HG03280 (cell line): Measurements from ENCODE around the gene HDAC4.
"Not testable (repeated sequence)": the region's sequence is repeated elsewhere in the genome, so short reads cannot be mapped to it uniquely, and the experiment has no call there.

Experiments used
- ATAC-seq: cut with Tn5 transposase; IDR thresholded peaks from one replicate; pipeline ENCODE4 v1.9.1; 2021; ENCODE audit warnings: mild to moderate bottlenecking, moderate library complexity; ENCODE audit not compliant: unreplicated experiment

HDAC4 gene

GRCh38 chr2:239046822-239047221 is 354.0 kb downstream of the HDAC4 start:
- no peak for ATAC-seq

DNA sequence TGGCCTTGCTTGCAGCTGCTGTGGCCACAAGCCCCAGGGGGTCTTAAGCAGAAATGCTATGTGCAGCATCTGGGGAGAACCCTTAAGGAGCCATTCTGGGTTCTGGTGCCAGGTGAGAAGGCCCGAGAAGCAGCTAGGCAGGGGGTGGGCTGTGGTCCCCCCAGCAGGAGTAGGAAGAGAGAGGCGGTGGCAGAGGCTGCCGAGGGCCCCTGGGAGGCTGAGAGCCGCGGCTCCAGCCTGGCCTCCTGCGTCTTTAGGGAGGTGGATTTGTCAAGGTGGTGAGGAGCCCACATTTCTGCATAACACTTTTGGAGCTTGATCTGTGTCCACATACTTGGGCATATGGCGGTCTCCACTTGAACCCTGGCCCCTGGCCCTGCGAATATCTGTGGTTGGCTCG is 356.5 kb downstream of the HDAC4 start:
- ATAC-seq, result no peak

- no peak for ATAC-seq
Measured at GRCh38 chr2:239043326-239043725, 357.5 kb downstream of the HDAC4 start.

- ATAC-seq, result no peak
Measured at GRCh38 chr2:239042551-239043320, 358.1 kb downstream of the HDAC4 start.

DNA sequence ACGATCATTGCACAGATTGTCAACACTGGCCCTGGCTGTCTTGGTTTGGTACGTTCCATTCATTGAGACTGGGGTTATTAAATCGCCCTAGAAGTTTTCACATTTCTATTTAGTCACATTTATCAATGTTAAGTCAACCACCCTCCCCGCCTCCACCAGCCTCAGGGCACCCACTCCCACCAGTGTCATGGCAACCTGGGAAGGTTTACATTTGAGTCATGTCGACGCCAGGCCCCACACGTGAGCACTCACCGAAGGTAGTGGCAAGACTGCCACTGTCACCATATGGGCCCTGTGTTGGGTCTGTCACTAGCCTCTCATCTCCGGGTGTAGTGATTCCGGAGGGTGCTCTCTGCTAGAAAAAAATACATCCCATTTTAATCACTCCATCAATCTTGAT is 358.8 kb downstream of the HDAC4 start:
- ATAC-seq, result no peak

GRCh38 chr2:239041062-239041461 is 359.8 kb downstream of the HDAC4 start:
- ATAC-seq, result no peak

GRCh38 chr2:239040152-239040761 is 360.6 kb downstream of the HDAC4 start:
- no peak for ATAC-seq

DNA sequence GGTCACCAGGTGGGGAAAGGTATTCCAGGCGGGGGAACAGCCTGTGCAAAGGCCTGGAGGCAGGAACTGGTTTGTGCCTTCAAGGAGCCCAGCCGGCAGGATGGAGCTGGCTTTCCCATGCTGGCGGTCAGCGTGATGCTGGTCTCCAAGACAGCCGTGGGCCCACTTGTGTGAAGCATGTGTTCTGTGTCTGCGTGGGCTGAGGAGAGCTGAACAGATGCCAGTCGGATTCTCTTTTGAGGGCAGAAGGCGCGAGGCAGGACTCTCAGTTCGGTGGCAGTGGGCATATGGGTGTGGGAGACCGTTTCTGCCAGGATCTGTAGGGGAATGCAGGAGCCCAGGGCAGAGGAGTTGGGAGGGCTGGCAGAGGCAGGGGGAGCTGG is 361.4 kb downstream of the HDAC4 start:
- ATAC-seq, result no peak

GRCh38 chr2:239038773-239039478 is 361.9 kb downstream of the HDAC4 start:
- ATAC-seq, result no peak

DNA sequence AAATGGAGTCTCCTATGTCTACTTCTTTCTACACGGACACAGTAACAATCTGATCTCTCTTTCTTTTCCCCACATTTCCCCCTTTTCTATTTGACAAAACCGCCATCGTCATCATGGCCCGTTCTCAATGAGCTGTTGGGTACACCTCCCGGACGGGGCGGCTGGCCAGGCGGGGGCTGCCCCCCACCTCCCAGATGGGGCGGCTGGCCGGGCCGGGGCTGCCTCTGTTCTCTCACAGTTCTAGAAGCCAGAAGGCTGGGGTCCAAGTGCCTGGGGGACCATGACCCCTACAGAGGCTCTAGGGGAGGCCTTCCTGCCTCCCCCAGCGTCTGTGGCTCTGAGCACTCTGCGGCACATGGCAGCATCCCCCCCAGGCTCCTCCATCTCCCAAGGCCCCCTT is 362.5 kb downstream of the HDAC4 start:
- not testable (repeated sequence) for ATAC-seq

DNA sequence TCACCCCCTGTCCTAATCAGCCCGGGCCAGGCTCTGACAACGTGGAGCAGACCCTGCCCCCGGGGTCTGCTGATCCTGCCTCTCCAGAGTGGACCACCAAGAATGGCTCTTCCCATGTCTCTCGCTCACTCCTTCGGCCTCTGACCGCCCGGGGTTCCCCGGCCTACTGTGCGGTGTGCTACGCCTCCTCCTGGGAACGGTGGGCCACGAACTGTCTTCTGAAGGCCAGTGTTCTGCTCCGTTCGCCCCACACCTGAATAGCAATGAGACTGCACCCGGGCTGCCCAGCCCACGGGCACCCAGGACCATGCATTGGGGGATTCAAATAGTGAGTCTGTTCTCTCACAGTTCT is 363.3 kb downstream of the HDAC4 start:
- no peak for ATAC-seq

GRCh38 chr2:239036819-239037558 is 363.8 kb downstream of the HDAC4 start:
- ATAC-seq, result no peak

DNA sequence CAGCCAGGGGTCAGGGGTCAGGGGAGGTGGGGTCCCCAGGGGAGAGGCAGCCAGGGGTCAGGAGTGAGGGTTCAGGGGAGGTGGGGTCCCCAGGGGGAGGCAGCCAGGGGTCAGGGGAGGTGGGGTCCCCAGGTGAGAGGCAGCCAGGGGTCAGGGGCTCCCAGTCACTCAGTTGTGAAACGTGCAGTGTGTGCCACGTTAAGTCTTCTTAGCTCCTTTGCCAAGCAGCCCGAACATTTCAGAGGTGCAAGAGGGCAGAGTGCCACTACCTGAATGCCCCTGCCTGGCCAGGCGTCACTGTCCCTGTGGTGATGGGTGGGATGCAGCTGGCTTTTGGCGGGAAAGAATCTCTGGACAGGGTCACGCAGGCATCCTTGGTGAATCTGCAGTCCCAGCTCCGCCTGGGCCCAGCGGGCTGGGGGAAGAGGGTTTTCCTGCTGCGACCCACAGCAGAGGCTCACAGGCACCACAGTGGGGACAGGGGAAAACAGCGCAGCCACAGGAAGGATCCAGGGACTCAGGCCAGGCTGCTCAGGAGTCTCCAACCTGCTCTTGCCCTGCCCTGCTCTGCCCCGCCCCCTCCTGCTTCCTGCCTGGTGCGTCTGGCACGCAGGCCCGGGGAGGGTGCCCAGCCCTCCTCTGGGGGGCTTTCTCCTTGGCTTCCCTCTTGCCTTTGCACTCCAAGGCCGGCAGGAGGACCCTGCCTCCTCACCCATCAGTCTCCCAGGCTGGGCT is 364.7 kb downstream of the HDAC4 start:
- no peak for ATAC-seq

DNA sequence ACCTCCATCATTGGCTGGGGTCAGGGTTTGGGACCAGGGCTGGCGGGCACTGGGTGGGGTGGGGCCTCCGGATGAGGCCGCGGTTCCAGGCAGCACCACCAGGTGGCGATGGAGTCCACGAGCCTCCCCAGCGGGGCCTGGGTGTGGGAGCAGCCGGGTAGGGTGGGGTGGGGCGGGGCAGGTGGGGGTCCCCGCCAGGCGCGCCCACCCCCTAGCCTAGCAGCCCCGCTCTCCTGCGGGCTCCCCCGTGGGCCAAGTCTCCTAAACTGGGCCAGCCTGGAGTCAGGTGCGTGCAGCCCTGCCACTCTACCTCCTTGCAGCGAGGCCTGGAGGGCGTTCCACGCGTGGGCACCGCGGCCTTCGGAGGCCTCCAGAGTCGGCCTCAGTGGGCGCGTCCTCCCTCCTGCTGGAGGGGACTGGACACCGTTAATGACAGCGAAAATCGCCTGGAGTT is 365.4 kb downstream of the HDAC4 start:
- ATAC-seq, result no peak

DNA sequence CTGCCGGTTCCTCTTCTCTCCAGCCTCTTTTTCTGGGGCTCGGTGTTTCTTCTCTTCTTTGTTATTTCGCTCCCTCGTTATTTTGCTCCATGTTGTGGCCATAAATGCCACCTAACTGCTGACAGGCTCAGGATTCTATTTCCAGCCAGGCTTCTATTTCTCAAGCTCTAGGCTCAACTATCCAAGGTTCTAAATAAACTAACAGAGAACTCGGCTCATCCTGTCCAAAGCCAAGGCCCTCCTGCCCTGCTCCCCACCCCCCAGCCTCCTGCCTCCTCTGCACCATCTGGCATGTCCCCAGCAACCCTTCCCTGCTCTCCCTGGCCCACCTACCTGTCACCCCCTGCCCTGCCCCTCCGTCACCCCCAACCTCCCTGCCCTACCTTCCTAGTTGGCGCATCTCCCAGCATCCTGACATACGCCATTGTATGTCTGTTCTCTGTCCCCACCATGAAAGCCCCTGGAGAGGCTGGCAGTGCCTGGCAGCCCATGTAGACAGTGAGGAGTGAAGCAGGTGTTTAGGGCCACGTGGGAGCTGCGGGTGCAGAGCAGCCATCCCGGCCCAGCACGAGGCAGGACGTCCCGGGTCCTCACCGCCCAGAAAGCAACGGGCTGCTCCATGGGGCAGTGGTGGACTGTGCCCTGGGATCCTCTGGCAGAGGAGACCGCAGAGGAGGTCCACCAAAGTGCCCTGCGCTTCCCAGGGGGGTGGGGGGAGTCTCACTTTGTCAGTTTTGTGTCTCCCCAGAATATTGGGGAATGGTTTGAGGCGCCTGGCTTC is 366.1 kb downstream of the HDAC4 start:
- ATAC-seq, result no peak

- no peak for ATAC-seq
Measured at GRCh38 chr2:239033801-239034560, 366.8 kb downstream of the HDAC4 start.

- no peak for ATAC-seq
Measured at GRCh38 chr2:239029958-239030357, 370.9 kb downstream of the HDAC4 start.

DNA sequence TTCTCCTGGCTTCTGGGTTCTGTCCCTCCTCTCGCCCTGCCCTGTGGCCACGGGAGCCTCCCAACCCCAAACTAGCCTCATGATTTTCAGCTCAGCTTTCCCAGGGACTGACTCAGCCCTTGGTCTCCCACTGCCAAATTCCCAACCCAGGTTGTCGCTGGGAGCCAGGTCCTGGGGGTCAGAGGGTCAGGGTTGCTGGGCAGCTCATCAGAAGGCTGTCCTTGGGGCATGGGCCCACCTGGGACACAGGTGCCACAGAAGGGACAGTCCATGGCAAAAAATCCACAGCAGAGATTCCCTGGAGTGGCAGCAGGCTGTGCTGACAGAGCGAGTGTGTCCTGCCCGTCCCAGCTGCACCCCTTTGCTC is 372.6 kb downstream of the HDAC4 start:
- no peak for ATAC-seq
